Glomerular endothelial cell (primary cell): Measurements from ENCODE around the gene CXXC1. TPM values are rescaled to one million over a fixed set of nuclear protein-coding genes. Genes with fewer than 3 reads are reported as not detected.
"Not testable (repeated sequence)": the region's sequence is repeated elsewhere in the genome, so short reads cannot be mapped to it uniquely, and the experiment has no call there.

ENCODE experiments used
- DNase-seq: peaks from one replicate; pipeline ENCODE4 v3.0.0-alpha.2; 2011; ENCODE audit warnings: low read depth, low spot score; ENCODE audit errors: extremely low read depth
- total RNA-seq: library from RNA; depleted of rRNA; stranded (reverse); fragments of >200 nt; gene quantifications from 2 replicates; pipeline ENCODE4 v1.2.3, GENCODE V29; 2015

Gene CXXC1
- total RNA-seq, 1 donor from 2014 or later: 48.4 TPM

- DNase-seq: no peak
Measured at GRCh38 chr18:50298443-50299284, 11.2 kb upstream of the CXXC1 start.

- DNase-seq: no peak
Measured at GRCh38 chr18:50297621-50298442, 10.3 kb upstream of the CXXC1 start.

DNA sequence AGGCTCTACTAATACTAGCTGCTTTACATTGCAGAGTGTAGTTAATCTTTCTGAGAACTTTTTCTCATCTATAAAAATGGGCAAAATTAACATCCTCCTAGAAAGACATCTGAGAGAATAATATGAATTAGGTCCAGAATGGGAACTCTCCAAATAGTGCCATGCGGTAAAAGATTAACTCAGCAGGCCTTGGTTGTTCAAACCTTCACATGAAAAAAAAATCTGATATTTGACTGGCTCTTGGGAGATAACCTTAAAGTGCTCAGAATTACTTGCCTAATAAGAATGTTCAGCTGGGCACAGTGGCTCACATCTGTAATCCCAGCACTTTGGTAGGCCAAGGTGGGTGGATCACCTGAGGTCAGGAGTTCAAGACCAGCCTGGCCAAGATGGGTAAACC, 5.5 kb upstream of the CXXC1 start:
- DNase-seq: no peak

GRCh38 chr18:50289108-50289443, 1.6 kb upstream of the CXXC1 start:
- DNase-seq: no peak

GRCh38 chr18:50288348-50289107, 1.0 kb upstream of the CXXC1 start:
- not testable (repeated sequence) for DNase-seq

DNA sequence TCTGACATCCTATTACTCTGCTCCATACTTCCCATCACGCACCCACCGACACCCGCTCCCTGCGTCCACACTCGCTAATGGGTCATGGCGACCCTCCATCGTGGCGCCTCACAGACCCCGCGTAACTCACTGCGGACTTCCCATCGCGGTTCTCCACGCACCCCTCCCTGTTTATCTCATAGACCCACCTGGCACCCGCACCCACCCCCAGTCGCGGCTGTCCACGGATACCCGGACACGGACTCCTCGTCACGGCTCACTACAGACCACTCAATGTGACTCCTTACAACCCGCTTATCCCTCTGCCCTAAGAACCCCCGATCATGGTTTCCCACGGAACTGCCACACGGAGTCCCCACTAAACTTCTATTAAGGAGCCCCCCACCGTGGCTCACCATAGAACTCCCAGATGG, 458 bp downstream of the CXXC1 start:
- no peak for DNase-seq

GRCh38 chr18:50286391-50287027, 983 bp downstream of the CXXC1 start:
- no peak for DNase-seq

GRCh38 chr18:50285631-50286321, 1.7 kb downstream of the CXXC1 start:
- no peak for DNase-seq

- no peak for DNase-seq
Measured at GRCh38 chr18:50285071-50285470, 2.4 kb downstream of the CXXC1 start.

- DNase-seq: no peak
Measured at GRCh38 chr18:50284255-50284885, 3.1 kb downstream of the CXXC1 start.

GRCh38 chr18:50283469-50284209, 3.9 kb downstream of the CXXC1 start:
- no peak for DNase-seq

GRCh38 chr18:50282521-50283335, 4.8 kb downstream of the CXXC1 start:
- DNase-seq: no peak

DNA sequence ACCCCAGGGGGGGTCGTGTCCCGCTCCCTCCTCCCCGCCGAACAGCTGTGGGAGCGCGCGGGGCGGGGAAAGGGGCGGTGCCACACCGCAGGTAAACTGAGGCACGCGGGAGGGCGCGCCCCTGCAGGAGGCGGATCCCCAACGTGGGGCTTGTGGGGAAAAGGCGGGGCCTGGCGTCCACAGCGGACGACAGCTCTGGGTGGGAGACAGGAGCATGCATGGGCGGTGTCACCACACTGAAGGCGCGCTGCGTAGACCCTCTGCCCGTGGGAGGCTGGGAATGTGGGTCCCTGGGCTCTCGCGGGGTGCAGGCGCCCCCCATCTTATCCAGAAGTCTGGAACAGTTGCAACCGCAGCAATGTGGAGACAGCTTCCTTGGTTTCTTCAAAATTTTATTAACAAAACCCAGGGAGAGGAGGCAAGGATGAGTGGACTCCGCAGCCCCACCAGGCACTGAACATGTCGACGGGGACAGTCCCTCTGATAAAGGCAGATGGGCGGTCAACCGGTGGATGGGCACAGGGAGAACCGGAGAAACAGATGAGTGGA, 5.4 kb downstream of the CXXC1 start:
- no peak for DNase-seq

- peak; percentile 73 for DNase-seq
Measured at GRCh38 chr18:50281295-50281971, 6.1 kb downstream of the CXXC1 start, which contains the start of gene MBD1. MBD1 (minus strand) TSS chr18:50281523; CDS start chr18:50279992, 1,531 bp downstream.

DNA sequence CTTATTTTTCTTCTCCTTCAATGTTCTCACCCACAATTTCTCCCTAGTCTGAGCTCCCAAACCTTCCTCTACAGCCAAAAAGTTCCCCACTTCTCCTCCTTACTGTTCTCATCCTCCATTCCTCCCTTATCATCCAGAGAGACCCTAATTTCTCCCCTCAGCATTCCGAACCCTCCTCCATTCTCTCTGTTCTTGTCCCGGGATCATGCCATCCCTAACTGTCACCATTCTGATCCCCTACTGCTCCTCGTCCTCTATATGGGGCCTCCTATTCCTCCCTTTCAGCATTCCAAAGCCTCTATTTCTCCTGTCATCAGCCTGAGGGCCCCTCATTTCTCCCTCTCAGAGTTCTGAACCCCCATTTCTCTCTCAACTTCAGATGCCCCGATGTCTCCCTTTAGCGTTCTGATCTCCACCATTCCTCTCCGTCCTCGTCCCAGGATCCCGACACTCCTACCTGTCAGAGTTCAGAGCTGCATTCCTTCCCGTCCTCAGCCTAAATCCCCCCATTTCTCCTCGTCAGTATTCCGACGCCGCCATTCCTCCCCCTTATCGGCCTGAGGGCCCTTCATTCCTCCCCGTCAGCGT, 6.7 kb downstream of the CXXC1 start:
- no peak for DNase-seq

GRCh38 chr18:50279752-50280151, 7.7 kb downstream of the CXXC1 start:
- DNase-seq: no peak

GRCh38 chr18:50277942-50278341, 9.6 kb downstream of the CXXC1 start:
- no peak for DNase-seq
